A204.1 (cell line): Measurements from ENCODE around the gene CEBPG.

ENCODE experiments used
- FAIRE-seq: peaks from 2 replicates; lab custom pipeline; 2012; peaks lifted over from hg19 to GRCh38; lab: Jason Lieb, UNC

Gene CEBPG

DNA sequence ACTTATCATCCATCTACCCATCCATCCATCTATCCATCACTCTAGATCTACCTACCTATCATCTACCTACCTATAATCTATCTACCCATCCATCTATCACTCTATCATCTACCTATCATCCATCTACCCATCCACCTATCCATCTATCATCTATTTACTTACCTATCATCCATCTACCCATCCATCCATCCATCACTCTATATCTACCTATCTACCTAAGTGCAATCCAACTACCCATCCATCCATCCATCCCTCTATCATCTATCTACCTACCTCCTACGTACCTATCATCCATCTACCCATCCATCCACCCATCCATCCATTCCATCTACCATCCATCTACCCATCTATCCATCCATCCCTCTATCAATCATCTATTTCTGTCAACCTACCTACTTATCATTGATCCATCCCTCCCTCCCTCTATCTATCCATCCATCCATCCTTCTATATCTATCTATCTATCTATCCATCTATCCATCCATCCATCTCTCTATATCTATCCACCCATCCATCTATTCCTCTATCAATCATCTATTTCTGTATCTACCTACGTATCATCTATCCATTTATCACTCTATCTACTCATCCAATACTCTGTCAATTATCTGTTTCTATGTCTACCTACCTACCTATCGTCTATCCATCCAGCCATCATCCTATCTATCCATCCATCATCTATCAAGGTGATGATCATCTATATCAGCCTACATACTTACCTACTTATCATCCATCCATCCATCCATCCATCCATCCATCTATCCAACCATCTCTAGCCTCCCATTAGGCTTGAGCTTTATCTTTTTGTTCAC is 49.1 kb downstream of the CEBPG start:
- FAIRE-seq, result no peak

DNA sequence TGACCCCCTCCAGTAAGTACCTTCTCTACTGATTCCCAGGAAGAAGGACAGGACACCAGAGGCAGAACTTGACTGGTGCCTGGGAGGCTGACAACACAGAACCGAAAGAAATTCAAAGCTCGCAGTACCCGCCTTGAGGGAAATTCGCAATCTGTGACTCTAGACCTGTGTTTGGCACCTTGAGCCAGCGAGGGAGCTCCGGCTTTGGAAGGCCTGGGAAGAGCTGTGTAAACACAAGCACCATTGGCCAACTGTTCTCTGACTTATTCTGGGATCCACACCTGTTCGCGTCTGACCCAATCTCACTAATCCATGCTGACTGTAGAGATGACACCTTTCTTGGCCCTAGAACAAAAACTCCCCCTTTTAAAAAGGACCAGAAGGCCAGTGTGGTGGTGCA is 50.7 kb downstream of the CEBPG start:
- no peak for FAIRE-seq

GRCh38 chr19:33426621-33427361 is 53.3 kb downstream of the CEBPG start:
- no peak for FAIRE-seq

DNA sequence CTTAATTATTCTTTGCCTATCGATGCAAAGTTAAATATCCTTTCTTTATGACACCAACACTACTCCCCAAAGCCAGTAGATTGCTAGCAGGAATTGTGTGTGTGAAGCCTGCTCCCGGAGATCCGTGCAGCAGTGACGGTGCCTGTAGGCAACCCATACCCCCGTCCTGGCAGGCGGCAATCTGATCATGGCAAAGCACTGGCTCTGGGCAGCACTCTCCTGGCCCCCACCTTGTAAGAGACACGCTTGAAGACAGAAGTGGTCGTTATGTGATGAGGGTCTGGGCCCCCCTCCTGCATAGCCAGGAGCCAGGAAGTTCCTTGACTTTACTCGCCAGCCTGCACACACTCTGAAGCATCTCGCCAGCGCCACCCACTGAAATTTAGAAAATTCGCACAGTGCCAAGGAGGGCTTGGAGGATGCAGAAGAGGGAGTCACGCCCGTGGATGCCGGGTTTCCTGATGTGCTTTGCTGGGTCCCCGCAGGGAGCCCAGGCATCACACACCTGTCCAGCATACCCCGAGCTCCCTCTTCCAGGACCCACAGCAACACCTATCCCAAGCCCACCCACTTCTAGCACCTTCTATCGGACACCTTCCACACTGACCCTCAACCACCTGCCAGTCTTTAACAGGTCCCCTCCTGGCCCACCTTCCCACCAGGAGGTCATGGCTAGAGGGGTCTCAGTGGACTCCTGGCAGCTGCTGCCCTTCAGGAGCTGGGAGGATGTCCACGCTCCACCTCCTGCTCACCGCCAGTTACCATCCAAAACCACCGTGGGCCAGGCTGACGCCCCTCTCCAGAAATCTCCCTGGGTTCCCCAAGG is 54.5 kb downstream of the CEBPG start:
- FAIRE-seq, result no peak

DNA sequence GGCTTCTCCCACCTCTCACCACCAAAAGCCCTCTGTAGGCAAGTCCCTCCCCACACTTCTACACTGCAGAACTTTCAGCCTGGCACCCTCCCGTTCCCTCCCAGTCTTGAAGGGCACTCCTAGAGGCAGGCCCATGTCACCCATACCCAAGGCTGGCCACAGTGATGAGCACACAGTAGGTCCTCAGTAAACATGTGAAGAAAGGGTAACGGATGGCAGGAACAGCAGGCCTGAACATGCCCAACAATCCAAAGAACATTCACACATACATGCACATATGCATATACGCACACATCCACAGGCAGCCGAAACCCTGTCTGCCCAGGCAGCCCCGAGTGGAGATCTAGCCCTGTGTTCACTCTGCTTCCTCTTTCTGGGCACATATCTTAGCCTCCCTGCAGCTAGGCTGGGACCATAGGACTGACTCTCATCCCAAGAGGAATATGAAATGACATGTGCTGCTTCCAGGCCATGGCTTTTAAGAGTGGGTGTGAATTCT is 55.2 kb downstream of the CEBPG start:
- no peak for FAIRE-seq

DNA sequence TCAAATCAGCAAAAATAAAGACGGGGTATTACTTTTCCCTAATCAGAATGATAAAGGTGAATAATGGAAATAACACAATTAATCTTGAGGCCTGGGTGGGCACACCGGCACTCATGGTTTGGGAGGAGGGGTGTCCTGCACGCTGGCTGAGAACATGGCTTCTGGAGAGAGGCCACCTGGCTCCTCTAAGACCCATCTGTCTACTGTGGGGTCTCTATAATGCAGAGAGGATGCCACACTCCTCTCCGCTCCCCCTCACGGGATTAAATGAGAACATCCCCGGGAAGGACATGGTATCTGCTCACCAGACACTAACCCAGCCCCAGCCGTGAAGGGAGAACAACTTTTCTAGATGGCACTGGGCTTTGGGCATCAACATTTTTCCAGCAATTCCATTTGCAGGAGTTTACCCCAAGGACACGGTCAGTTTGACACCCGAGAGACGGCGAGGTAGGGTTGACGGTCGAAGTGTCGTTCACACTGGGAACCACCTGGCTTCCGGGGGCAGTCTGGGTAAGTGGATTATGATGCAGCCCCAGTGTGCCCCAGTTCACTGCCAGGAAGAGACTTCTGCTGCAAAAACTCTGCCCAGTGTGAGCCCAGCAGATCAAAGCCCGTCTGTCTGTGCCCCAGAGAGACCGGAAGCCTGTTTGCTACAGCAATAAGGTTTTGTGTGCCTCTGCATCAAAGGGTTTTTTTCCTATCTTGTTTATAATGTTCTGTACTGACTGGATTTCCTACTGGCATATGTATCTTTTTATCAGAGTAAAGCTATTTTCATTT is 56.6 kb downstream of the CEBPG start:
- FAIRE-seq, result no peak

- no peak for FAIRE-seq
These were observed 57.3 kb downstream of the CEBPG start for GRCh38 chr19:33430674-33431277.

DNA sequence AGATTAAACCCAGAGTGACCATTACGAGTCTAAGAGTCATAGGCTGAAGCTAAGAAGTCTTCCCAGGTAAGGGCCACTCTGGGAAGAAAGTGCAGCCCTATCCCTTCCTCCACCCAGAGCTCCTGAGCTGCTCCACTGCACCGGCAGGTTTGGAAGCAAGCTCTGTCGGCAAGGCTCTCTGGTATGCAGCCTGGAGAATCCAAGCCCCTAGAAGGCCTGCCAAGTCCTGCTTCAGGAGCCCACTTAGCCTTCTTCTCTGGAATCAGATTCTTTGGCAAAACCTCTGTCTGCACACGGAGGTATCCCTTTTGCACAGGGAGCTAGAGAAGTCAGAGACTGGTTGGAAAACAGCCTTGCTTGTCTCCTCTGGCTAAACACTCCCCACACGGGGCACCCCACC is 58.5 kb downstream of the CEBPG start:
- FAIRE-seq, result no peak
